ENCODE measurements around the gene GBP2.
"Not testable (repeated sequence)": the region's sequence is repeated elsewhere in the genome, so short reads cannot be mapped to it uniquely, and the experiment has no call there.

Gene GBP2

DNA sequence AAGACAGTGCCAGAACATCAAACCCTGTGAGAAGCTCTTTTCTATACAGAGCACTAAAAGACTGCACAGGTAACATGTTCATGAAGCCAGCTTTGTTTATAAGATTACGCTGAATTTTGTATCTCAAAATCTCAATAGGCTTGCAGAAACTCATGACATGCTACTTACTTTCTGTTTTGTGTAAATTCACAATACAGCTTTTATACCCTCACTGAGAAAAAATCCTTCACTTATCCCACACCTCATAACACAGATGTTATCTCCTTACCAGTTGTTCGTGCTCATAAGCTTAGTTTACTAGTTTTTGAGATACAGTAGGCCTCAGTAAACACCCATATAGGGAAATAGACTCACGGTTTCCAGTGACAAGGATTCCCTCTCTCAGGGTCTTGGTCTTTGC lies 24.1 kb upstream of the GBP2 start:
- no peak overlapping the region for H3K4me2 ChIP-seq (ENCODE audit: low read length)
- no peaks in the 10 kb centered on the region for H3K27me3 ChIP-seq (ENCODE audit: control insufficient read depth, insufficient read depth, low read length)
- no peaks in the 10 kb centered on the region for H3K36me3 ChIP-seq (ENCODE audit: insufficient read depth, low read length)
- no peaks in the 10 kb centered on the region for H3K9me3 ChIP-seq (replicated peaks; ENCODE audit: low read length)
- no peak overlapping the region for H3K4me3 ChIP-seq (ENCODE audit: low read length)
- no peaks in the 10 kb centered on the region for H3K4me1 ChIP-seq (ENCODE audit: control insufficient read depth, insufficient read depth, low read length)
- H3K9ac ChIP-seq (ENCODE audit: low read depth, low read length) = no peak overlapping the region

DNA sequence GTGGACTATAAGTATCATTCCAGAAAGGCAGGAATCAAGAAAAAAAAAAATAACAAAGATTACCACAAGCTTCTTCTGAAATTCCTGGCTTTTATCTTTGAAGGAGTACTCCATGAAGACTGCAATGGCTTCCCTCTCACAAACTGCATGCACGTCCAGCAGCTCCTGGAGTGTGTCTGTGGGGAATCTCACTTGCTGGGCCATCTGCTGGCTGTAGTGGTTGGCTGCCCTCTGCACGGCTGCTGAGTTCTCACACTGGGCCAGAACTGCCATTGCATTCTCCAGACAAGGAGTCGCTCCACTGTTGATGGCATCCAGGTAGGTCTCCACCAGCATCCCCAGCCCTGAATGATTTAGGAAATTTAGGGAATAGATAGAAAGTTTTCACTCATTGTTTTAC lies 23.3 kb upstream of the GBP2 start:
- Histone ChIP-seq H3K27me3 (ENCODE audit: control insufficient read depth, insufficient read depth, low read length) (no peaks in the 10 kb centered on the region), H3K9me3 (replicated peaks; ENCODE audit: low read length) (no peaks in the 10 kb centered on the region), H3K4me3 (ENCODE audit: low read length) (no peak overlapping the region), H3K4me2 (ENCODE audit: low read length) (no peak overlapping the region), H3K36me3 (ENCODE audit: insufficient read depth, low read length) (no peaks in the 10 kb centered on the region), H3K9ac (ENCODE audit: low read depth, low read length) (no peak overlapping the region), H3K4me1 (ENCODE audit: control insufficient read depth, insufficient read depth, low read length) (no peaks in the 10 kb centered on the region)

DNA sequence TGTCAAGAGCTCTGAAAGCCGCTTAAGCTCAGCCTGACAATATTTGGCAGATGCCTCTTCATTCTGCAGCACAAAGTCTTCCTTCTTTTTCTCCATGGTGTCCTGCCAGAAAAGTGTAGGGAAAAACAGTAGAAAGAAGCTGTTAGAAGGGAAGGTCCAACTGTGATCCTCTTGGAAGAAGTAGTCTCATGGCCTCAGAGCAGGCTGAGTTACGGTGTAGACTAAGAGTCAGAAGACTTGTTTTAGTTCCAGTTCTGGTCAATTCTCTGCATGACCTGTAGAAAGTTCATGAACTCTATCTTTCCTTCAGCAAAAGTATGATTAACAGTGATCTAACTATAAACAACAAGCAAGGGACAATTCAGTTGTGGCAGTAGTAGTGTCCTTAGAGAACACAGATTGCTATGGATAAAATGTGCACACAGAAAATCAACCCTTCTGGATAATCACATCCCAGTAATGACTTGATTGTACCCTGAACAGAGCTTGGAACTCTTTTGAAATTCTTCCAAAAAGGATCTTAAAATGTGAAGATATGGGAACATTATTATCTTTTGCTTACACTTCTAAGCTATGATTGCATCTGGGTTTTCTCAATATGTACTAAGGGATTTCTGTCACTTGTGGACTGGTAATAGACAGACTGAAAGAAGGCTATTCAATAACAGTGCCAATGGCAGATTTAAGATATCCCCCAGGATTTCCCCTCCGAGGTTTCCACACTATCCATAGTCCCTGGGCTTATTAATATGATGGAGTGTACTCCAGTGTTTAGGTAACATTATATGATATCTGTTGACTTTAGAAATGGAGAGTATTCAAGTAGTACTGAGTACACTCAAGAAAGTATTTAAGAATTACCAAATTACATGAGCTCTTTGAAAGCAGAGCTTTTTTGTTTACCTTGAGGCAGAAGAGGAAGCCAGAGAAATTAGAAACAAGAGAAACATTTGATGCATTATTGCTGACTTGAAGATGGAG lies 22.1 kb upstream of the GBP2 start:
- H3K9me3 ChIP-seq (replicated peaks; ENCODE audit: low read length) = no peaks in the 10 kb centered on the region
- H3K36me3 ChIP-seq (ENCODE audit: insufficient read depth, low read length) = no peaks in the 10 kb centered on the region
- H3K4me2 ChIP-seq (ENCODE audit: low read length) = no peak overlapping the region
- no peaks in the 10 kb centered on the region for H3K4me1 ChIP-seq (ENCODE audit: control insufficient read depth, insufficient read depth, low read length)
- no peak overlapping the region for H3K9ac ChIP-seq (ENCODE audit: low read depth, low read length)
- H3K27me3 ChIP-seq (ENCODE audit: control insufficient read depth, insufficient read depth, low read length) = no peaks in the 10 kb centered on the region
- no peak overlapping the region for H3K4me3 ChIP-seq (ENCODE audit: low read length)

DNA sequence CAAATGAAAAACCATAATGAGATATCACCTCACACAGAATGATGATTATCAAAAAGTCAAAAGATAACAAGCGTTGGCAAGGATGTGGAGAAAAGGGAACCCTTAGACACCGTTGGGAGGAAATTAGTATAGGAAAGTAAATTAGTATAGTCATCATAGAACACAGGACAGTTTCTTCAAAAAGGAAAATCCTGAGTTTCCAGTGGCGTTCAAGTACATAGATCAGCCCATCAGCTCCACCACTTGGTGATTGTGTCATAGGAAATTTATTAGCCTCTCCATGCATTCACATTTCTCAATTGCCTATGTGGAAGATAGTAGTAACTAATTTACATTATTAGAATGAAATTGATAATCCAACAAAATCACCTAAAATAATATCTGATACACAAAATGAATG lies 20.8 kb upstream of the GBP2 start:
- Histone ChIP-seq H3K4me2 (ENCODE audit: low read length) (no peak overlapping the region), H3K9ac (ENCODE audit: low read depth, low read length) (no peak overlapping the region), H3K4me3 (ENCODE audit: low read length) (no peak overlapping the region), H3K36me3 (ENCODE audit: insufficient read depth, low read length) (no peaks in the 10 kb centered on the region), H3K9me3 (replicated peaks; ENCODE audit: low read length) (no peaks in the 10 kb centered on the region), H3K27me3 (ENCODE audit: control insufficient read depth, insufficient read depth, low read length) (no peaks in the 10 kb centered on the region), H3K4me1 (ENCODE audit: control insufficient read depth, insufficient read depth, low read length) (no peaks in the 10 kb centered on the region)

DNA sequence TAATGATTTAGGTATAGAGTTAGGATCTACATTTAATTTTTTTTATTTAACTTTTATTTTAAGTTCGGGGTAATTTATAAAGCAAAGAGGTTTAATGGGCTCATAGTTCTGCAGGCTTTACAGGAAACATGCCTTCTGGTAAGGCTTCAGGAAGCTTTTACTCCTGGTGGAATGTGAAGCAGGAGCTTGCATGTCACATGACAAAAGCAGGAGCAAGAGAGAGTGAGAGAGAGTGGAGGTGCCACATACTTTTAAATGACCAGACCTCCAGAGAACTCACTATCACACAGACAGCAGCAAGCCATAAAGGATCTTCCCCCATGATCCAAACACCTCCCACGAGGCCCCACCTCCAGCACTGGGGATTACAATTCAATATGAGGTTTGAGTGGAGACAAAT lies 17.6 kb upstream of the GBP2 start:
- Histone ChIP-seq H3K4me3 (ENCODE audit: low read length) (no peak overlapping the region), H3K4me1 (ENCODE audit: control insufficient read depth, insufficient read depth, low read length) (no peaks in the 10 kb centered on the region), H3K9ac (ENCODE audit: low read depth, low read length) (no peak overlapping the region), H3K27me3 (ENCODE audit: control insufficient read depth, insufficient read depth, low read length) (no peaks in the 10 kb centered on the region), H3K4me2 (ENCODE audit: low read length) (no peak overlapping the region), H3K36me3 (ENCODE audit: insufficient read depth, low read length) (no peaks in the 10 kb centered on the region), H3K9me3 (replicated peaks; ENCODE audit: low read length) (no peaks in the 10 kb centered on the region)

DNA sequence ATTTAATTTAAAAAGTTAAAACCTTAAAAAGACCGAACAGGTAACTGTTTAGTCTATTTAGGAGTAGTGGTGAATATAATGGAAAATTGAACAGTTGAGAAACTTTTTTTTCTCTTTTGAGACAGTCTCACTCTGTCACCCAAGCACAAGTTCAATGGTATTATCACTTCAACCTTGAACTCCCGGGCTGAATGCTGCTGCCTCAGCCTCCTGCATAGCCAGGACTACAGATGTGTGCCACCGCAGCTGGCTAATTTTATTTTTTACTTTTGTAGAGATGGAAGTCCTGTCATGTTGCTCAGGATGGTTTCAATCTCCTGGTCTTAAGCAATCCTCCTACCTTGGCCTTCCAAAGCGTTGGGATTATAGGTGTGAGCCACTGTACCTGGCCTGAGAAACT lies 16.2 kb upstream of the GBP2 start:
- Histone ChIP-seq H3K4me1 (ENCODE audit: control insufficient read depth, insufficient read depth, low read length) (no peaks in the 10 kb centered on the region), H3K27me3 (ENCODE audit: control insufficient read depth, insufficient read depth, low read length) (no peaks in the 10 kb centered on the region), H3K9ac (ENCODE audit: low read depth, low read length) (no peak overlapping the region), H3K4me2 (ENCODE audit: low read length) (no peak overlapping the region), H3K36me3 (ENCODE audit: insufficient read depth, low read length) (no peaks in the 10 kb centered on the region), H3K4me3 (ENCODE audit: low read length) (no peak overlapping the region), H3K9me3 (replicated peaks; ENCODE audit: low read length) (no peaks in the 10 kb centered on the region)

DNA sequence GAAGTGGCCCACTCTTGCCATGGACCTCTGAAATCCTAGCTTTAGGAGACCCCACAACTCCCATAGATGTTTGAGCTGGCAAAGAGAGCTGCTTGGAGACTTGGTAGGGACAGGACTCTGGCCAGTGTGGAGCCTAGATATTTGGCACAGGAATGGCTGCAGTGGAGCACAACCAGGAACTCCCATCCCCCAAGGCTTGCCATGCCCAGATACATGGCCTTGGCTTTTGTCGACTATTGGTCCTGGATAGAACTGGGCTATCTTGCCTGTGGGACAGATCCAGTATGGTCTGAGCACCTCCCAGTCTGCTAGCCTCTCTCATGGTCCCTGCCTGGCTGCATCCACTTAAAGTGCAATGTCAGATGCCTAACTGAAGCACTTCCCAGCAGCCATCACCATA lies 7.8 kb upstream of the GBP2 start:
- Histone ChIP-seq H3K36me3 (ENCODE audit: insufficient read depth, low read length) (no peaks in the 10 kb centered on the region), H3K4me1 (ENCODE audit: control insufficient read depth, insufficient read depth, low read length) (peaks cover 4% of the 10 kb centered on the region)

DNA sequence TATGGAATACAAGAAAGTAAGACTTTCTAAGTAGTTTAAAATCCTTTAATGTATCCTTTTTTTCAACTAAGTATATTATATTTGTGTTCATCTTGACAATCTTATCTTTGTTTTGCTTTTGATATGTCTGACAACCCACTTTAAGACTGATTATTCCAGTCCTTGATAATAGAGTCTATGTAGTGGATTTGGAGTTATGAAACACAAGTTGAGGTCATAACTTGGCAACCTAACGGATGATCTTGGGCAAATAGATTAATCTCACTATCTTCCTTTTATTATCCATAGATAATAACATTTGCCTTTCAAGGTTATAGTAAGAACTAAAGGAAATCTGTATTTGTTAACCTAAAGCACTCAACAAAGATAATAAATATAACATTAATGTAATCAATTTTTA lies 4.8 kb upstream of the GBP2 start:
- Histone ChIP-seq H3K4me3 (ENCODE audit: low read length) (no peak overlapping the region), H3K9ac (ENCODE audit: low read depth, low read length) (no peak overlapping the region), H3K27me3 (ENCODE audit: control insufficient read depth, insufficient read depth, low read length) (no peaks in the 10 kb centered on the region), H3K4me1 (ENCODE audit: control insufficient read depth, insufficient read depth, low read length) (peaks cover 10% of the 10 kb centered on the region), H3K36me3 (ENCODE audit: insufficient read depth, low read length) (no peaks in the 10 kb centered on the region), H3K4me2 (ENCODE audit: low read length) (no peak overlapping the region), H3K9me3 (replicated peaks; ENCODE audit: low read length) (no peaks in the 10 kb centered on the region)

More for the DNA sequence above, 7.8 kb upstream of the GBP2 start:
- no peak overlapping the region for H3K9ac ChIP-seq (ENCODE audit: low read depth, low read length)
- no peak overlapping the region for H3K4me3 ChIP-seq (ENCODE audit: low read length)
- no peaks in the 10 kb centered on the region for H3K9me3 ChIP-seq (replicated peaks; ENCODE audit: low read length)
- no peaks in the 10 kb centered on the region for H3K27me3 ChIP-seq (ENCODE audit: control insufficient read depth, insufficient read depth, low read length)
- H3K4me2 ChIP-seq (ENCODE audit: low read length) = no peak overlapping the region

DNA sequence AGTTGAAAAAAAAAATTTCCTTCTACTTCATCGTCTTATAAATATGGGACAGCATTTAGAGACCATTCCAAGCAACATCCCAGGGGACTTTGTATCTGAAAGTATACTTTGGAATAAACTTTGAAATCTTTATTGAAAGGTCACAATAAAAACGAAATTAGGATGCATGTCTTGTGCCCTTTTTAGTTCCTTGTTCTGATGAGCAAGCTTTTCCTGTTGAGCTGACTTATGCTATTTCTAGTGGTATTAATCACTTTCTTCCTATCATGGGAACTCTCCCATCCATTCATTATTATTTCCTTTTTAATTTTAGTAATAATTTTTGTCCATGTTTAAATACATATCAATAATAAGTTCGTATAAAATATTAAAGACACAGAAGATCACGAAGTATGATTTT lies 4.0 kb upstream of the GBP2 start:
- H3K4me3 ChIP-seq (ENCODE audit: low read length) = no peak overlapping the region
- H3K9ac ChIP-seq (ENCODE audit: low read depth, low read length) = no peak overlapping the region
- no peak overlapping the region for H3K4me2 ChIP-seq (ENCODE audit: low read length)
- H3K36me3 ChIP-seq (ENCODE audit: insufficient read depth, low read length) = no peaks in the 10 kb centered on the region
- H3K27me3 ChIP-seq (ENCODE audit: control insufficient read depth, insufficient read depth, low read length) = no peaks in the 10 kb centered on the region
- peaks cover 14% of the 10 kb centered on the region for H3K4me1 ChIP-seq (ENCODE audit: control insufficient read depth, insufficient read depth, low read length)
- no peaks in the 10 kb centered on the region for H3K9me3 ChIP-seq (replicated peaks; ENCODE audit: low read length)

DNA sequence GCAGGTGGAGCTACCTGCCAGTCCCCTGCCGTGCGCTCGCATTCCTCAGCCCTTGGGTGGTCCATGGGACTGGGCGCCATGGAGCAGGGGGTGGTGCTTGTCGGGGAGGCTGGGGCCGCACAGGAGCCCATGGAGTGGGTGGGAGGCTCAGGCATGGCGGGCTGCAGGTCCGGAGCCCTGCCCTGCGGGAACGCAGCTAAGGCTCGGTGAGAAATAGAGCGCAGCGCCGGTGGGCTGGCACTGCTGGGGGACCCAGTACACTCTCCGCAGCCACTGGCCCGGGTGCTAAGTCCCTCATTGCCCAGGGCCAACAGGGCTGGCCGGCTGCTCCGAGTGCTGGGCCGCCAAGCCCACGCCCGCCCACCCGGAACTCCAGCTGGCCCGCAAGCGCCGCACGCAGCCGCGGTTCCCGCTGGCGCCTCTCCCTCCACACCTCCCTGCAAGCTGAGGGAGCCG lies 2.1 kb upstream of the GBP2 start:
- H3K27me3 ChIP-seq (ENCODE audit: control insufficient read depth, insufficient read depth, low read length); H3K9me3 ChIP-seq (replicated peaks; ENCODE audit: low read length); H3K36me3 ChIP-seq (ENCODE audit: insufficient read depth, low read length): not testable (repeated sequence)
- peak overlapping the region; percentile 73 for H3K9ac ChIP-seq (ENCODE audit: low read depth, low read length)
- peak overlapping the region; percentile 91 for H3K4me2 ChIP-seq (ENCODE audit: low read length)
- H3K4me3 ChIP-seq (ENCODE audit: low read length) = peak overlapping the region; percentile 66
- peaks cover 14% of the 10 kb centered on the region for H3K4me1 ChIP-seq (ENCODE audit: control insufficient read depth, insufficient read depth, low read length)

DNA sequence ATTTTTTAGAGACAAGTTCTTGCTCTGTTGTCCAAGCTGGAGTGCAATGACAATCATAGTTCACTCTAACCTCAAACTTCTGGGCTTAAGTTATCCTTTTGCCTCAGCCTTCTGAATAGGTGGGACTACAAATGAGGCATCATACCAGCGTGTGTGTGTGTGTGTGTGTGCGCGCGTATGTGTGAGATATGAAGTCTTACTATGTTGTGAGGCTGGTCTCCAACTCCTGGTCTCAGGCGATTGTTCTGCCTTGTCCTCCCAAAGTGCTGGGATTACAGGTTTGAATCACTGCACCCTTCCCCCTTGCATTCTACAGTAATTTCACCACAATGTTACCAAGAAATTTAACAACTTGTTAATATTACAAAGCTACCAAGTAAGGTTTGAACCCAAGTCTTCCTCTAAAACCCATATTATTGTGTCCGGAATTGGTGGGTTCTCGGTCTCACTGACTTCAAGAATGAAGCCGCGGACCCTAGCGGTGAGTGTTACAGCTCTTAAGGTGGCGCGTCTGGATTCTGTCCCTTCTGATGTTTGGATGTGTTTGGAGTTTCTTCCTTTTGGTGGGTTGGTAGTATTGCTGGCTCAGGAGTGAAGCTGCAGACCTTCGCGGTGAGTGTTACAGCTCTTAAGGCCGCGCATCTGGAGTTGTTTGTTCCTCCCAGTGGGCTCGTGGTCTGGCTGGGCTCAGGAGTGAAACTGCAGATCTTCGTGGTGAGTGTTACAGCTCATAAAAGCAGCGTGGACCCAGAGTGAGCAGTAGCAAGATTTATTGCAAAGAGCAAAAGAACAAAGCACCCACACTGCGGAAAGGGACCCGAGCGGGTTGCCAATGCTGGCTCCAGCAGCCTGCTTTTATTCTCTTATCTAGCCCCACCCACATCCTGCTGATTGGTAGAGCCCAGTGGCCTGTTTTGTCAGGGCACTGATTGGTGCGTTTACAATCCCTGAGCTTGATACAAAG lies 970 bp upstream of the GBP2 start:
- H3K9me3 ChIP-seq (replicated peaks; ENCODE audit: low read length); H3K9ac ChIP-seq (ENCODE audit: low read depth, low read length); H3K36me3 ChIP-seq (ENCODE audit: insufficient read depth, low read length); H3K4me3 ChIP-seq (ENCODE audit: low read length); H3K27me3 ChIP-seq (ENCODE audit: control insufficient read depth, insufficient read depth, low read length): not testable (repeated sequence)
- H3K4me2 ChIP-seq (ENCODE audit: low read length) = peak overlapping the region; percentile 78
- peaks cover 14% of the 10 kb centered on the region for H3K4me1 ChIP-seq (ENCODE audit: control insufficient read depth, insufficient read depth, low read length)

All from skeletal muscle satellite cell (primary cell).